GM04504 (cell line): Measurements from ENCODE around the gene IDE.

Experiments used
- DNase-seq: peaks from one replicate; pipeline ENCODE4 v3.0.0-alpha.2; 2012; ENCODE audit warnings: low read depth

Gene IDE

GRCh38 chr10:92567952-92568600 is 5.8 kb downstream of the IDE start:
- no peak for DNase-seq

GRCh38 chr10:92562424-92562823 is 11.5 kb downstream of the IDE start:
- no peak for DNase-seq

- no peak for DNase-seq
Observed at GRCh38 chr10:92559046-92559445, 14.8 kb downstream of the IDE start.

GRCh38 chr10:92553959-92554358 is 19.9 kb downstream of the IDE start:
- no peak for DNase-seq

GRCh38 chr10:92552310-92552709 is 21.6 kb downstream of the IDE start:
- DNase-seq = no peak

- no peak for DNase-seq
Observed at GRCh38 chr10:92550924-92551323, 23.0 kb downstream of the IDE start.

- no peak for DNase-seq
Observed at GRCh38 chr10:92547676-92548075, 26.2 kb downstream of the IDE start.

GRCh38 chr10:92545556-92545955 is 28.3 kb downstream of the IDE start:
- no peak for DNase-seq

- DNase-seq = no peak
Observed at GRCh38 chr10:92544296-92544695, 29.6 kb downstream of the IDE start.

GRCh38 chr10:92542458-92542857 is 31.4 kb downstream of the IDE start:
- DNase-seq = no peak

- no peak for DNase-seq
Observed at GRCh38 chr10:92541583-92541982, 32.3 kb downstream of the IDE start.

- DNase-seq = no peak
Observed at GRCh38 chr10:92538231-92538958, 35.5 kb downstream of the IDE start.

GRCh38 chr10:92530891-92531535 is 42.9 kb downstream of the IDE start:
- DNase-seq = no peak

GRCh38 chr10:92530421-92530820 is 43.5 kb downstream of the IDE start:
- DNase-seq = no peak

GRCh38 chr10:92527716-92528115 is 46.2 kb downstream of the IDE start:
- DNase-seq = no peak

- no peak for DNase-seq
Observed at GRCh38 chr10:92523639-92524038, 50.3 kb downstream of the IDE start.

- DNase-seq = peak; percentile 34
Observed at GRCh38 chr10:92517034-92517655, 56.7 kb downstream of the IDE start.

GRCh38 chr10:92508866-92509265 is 65.0 kb downstream of the IDE start:
- DNase-seq = no peak

GRCh38 chr10:92506336-92506735 is 67.6 kb downstream of the IDE start:
- DNase-seq = no peak

GRCh38 chr10:92505044-92505443 is 68.8 kb downstream of the IDE start:
- DNase-seq = no peak

- DNase-seq = no peak
Observed at GRCh38 chr10:92502296-92502808, 71.5 kb downstream of the IDE start.

GRCh38 chr10:92493362-92493761 is 80.5 kb downstream of the IDE start:
- DNase-seq = no peak
